Stomach (tissue), 4 donors: ENCODE data around the gene ANKRD22.

Experiments
- CTCF ChIP-seq, 7 experiments: fragments of 450-650 bp in 4 of 7; fragments of 200-600 bp in 3 of 7; sonication (generic) in 3 of 7; IDR thresholded peaks; one replicate each; pipeline ENCODE4 v1.5.1; 2016 to 2019; ENCODE audit warnings: antibody characterized with exemption in 7 of 7, control low read depth in 2 of 7, mild to moderate bottlenecking in 1 of 7
- EP300 ChIP-seq: sonication (generic); formaldehyde crosslinking; IDR thresholded peaks from one replicate; pipeline ENCODE4 v1.6.1; 2017; ENCODE audit warnings: antibody characterized with exemption
- POLR2A ChIP-seq, 4 donors: fragments of 450-650 bp; IDR thresholded peaks; one replicate each; pipeline ENCODE4 v1.6.1; 2016; ENCODE audit warnings: antibody characterized with exemption in 4 of 4, control low read depth in 2 of 4, mild to moderate bottlenecking in 1 of 4, moderate library complexity in 1 of 4
- POLR2AphosphoS5 ChIP-seq, 3 donors: sonication (generic); formaldehyde crosslinking; IDR thresholded peaks; one replicate each; pipeline ENCODE4 v1.6.1; 2016; ENCODE audit warnings: antibody characterized with exemption in 3 of 3

- TF ChIP-seq EP300: no peak
- TF ChIP-seq CTCF (IDR thresholded peaks at IDR 0.05): peak in 5 of 7 experiments; percentile 78 to 92 (median 85)
- TF ChIP-seq POLR2A (IDR thresholded peaks at IDR 0.05): no peak
- peak in 1 of 3 donors; percentile 84 for TF ChIP-seq POLR2AphosphoS5 (IDR thresholded peaks at IDR 0.05)
These were observed 16.3 kb downstream of the ANKRD22 start for GRCh38 chr10:88835096-88835909.
